OCI-LY7 (cell line): ENCODE measurements around the gene RASSF5. TPM values are rescaled to one million over a fixed set of nuclear protein-coding genes. Genes with fewer than 3 reads are reported as not detected.
A peak's percentile ranks its signal among the peaks of the same experiment; 100 is the strongest.

Source experiments
- BruUV-seq: library from RNA; stranded (reverse); fragments of 400-500 nt; replicated peaks from 2 replicates; lab custom pipeline; 2021; lab: Mats Ljungman, UMichigan
- CTCF ChIA-PET: fragments of 300-600 bp; sonication (Branson Sonifier 250); formaldehyde crosslinking; loops from one replicate; lab custom pipeline; 2022; ENCODE audit warnings: antibody characterized with exemption; ENCODE audit not compliant: unreplicated experiment; lab: Charles Lee
- POLR2A ChIA-PET: fragments of 300-600 bp; sonication (Branson Sonifier 250); formaldehyde crosslinking; loops from one replicate; lab custom pipeline; 2022; ENCODE audit warnings: antibody characterized with exemption; lab: Charles Lee
- DNase-seq: peaks from one replicate; pipeline ENCODE4 v3.0.0-alpha.2; 2015; ENCODE audit warnings: low spot score
- H2AFZ ChIP-seq: fragments of 200-600 bp; sonication (generic), shearing (Covaris generic); 2 replicates; pipeline ENCODE4 v1.6.1; 2014; ENCODE audit warnings: mild to moderate bottlenecking, antibody characterized with exemption, low read length, moderate library complexity
- H3K27ac ChIP-seq: fragments of 200-600 bp; sonication (generic); 2 replicates; pipeline ENCODE4 v1.5.1; 2014; ENCODE audit warnings: mixed run types, low read depth, mild to moderate bottlenecking, moderate library complexity, low read length, inconsistent platforms; ENCODE audit not compliant: poor library complexity, severe bottlenecking
- H3K36me3 ChIP-seq: fragments of 200-600 bp; sonication (generic); 2 replicates; pipeline ENCODE4 v1.6.1; 2014; ENCODE audit warnings: mild to moderate bottlenecking, antibody characterized with exemption, low read length, moderate library complexity, mixed read lengths; ENCODE audit not compliant: insufficient read depth
- H3K4me1 ChIP-seq: fragments of 200-600 bp; sonication (generic); 2 replicates; pipeline ENCODE4 v1.5.1; 2014; ENCODE audit warnings: mild to moderate bottlenecking, low read length; ENCODE audit not compliant: insufficient read depth, poor library complexity, severe bottlenecking
- H3K4me2 ChIP-seq: fragments of 200-600 bp; sonication (generic); 2 replicates; pipeline ENCODE4 v1.6.1; 2014; ENCODE audit warnings: mild to moderate bottlenecking, low read length
- H3K4me3 ChIP-seq: fragments of 200-600 bp; sonication (generic); 2 replicates; pipeline ENCODE4 v1.5.1; 2014; ENCODE audit warnings: mild to moderate bottlenecking, low read depth, low read length; ENCODE audit not compliant: poor library complexity, severe bottlenecking
- H3K79me2 ChIP-seq: fragments of 200-600 bp; sonication (generic); 2 replicates; pipeline ENCODE4 v1.6.1; 2016; ENCODE audit warnings: low read depth, mild to moderate bottlenecking, low read length, moderate library complexity, mixed read lengths; ENCODE audit not compliant: insufficient read depth
- H3K9me2 ChIP-seq: fragments of 200-600 bp; sonication (generic); 2 replicates; pipeline ENCODE4 v1.6.1; 2016; ENCODE audit warnings: mild to moderate bottlenecking, low read length, mixed read lengths; ENCODE audit not compliant: insufficient read depth
- H3K9me3 ChIP-seq: fragments of 200-600 bp; sonication (generic); 2 replicates; pipeline ENCODE4 v1.6.1; 2014; ENCODE audit warnings: mild to moderate bottlenecking, mixed run types, low read length, mixed read lengths
- H4K20me1 ChIP-seq: fragments of 200-600 bp; sonication (generic); 2 replicates; pipeline ENCODE4 v1.6.1; 2014; ENCODE audit warnings: mild to moderate bottlenecking, antibody characterized with exemption, low read length, moderate library complexity, mixed read lengths; ENCODE audit not compliant: insufficient read depth
- EZH2phosphoT487 ChIP-seq: fragments of 200-600 bp; sonication (generic); IDR thresholded peaks from 2 replicates; pipeline ENCODE4 v1.6.1; 2018; ENCODE audit warnings: low read depth, borderline replicate concordance, mild to moderate bottlenecking, mixed run types, antibody characterized with exemption, low read length, moderate library complexity, mixed read lengths
- intact Hi-C: fragments of 100-400 bp; cut with micrococcal nuclease; formaldehyde crosslinking; loops from one replicate; pipeline ENCODE4 v1.10.0; 2022; ENCODE audit not compliant: unreplicated experiment
- total RNA-seq, 2 experiments: library from RNA; depleted of rRNA in 1 of 2; stranded (reverse); fragments of >200 nt in 1 of 2; shearing (Covaris generic) in 1 of 2; gene quantifications; 2 replicates each; pipeline ENCODE4 v1.2.3, GENCODE V29; 2014 to 2022
- TF ChIP-seq, protein P1 (sequence below): fragments of 200-600 bp; sonication (generic); conservative IDR thresholded peaks from 2 replicates; pipeline ENCODE4 v1.5.1; 2014; ENCODE audit warnings: mild to moderate bottlenecking, antibody characterized with exemption, low read length, moderate library complexity, mixed read lengths

The RASSF5 gene
- total RNA-seq, 2 experiments from 2014 or later, result 19.8 to 25.7 TPM

- no peak overlapping the region for H3K27ac ChIP-seq
- no peak for DNase-seq
- H3K4me1 ChIP-seq, result peaks cover 44% of the 10 kb centered on the region
- H2AFZ ChIP-seq, result no peak overlapping the region
- TF ChIP-seq EZH2phosphoT487, result no peak
- POLR2A ChIA-PET, result interaction anchor here (0.7 kb wide), 1 partner anchor 292 kb away, joined by 3 read pairs; no protein-coding TSS in a partner anchor
- H3K9me2 ChIP-seq, result no peaks in the 10 kb centered on the region
- BruUV-seq, result no TSS peak
- CTCF ChIA-PET, result no interaction called here
- H3K4me2 ChIP-seq, result peak overlapping the region; percentile 89
- peaks cover 8% of the 10 kb centered on the region; the same call in 1 of the 2 replicates for H3K79me2 ChIP-seq
- intact Hi-C loops, result loop anchor here (5.0 to 10.0 kb wide), 2 partner anchors 418 to 806 kb away; partner anchors contain the start of gene RHEX
- no peaks in the 10 kb centered on the region for H4K20me1 ChIP-seq
- H3K4me3 ChIP-seq, result peak overlapping the region; percentile 82
- no peaks in the 10 kb centered on the region for H3K9me3 ChIP-seq
- H3K36me3 ChIP-seq, result peaks cover 48% of the 10 kb centered on the region
Measured at GRCh38 chr1:206472886-206473285, 34.4 kb upstream of the RASSF5 start.

DNA sequence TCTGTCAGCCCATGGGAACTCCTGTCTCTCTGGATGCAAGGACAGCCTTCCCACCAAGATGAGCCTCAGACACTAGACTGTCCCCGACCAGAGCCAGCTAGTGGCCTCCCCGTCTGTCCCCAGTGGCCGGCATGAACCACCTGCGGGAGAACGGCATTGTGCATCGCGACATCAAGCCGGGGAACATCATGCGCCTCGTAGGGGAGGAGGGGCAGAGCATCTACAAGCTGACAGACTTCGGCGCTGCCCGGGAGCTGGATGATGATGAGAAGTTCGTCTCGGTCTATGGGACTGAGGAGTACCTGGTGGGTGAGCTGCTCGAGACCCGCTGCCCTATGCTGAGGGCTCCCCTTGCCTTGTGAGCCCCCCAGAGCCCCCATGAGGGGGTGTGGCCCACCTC is 31.3 kb upstream of the RASSF5 start:
- Histone ChIP-seq H3K9me2 (no peaks in the 10 kb centered on the region), H4K20me1 (no peaks in the 10 kb centered on the region), H3K4me3 (no peak overlapping the region), H2AFZ (no peak overlapping the region), H3K9me3 (no peaks in the 10 kb centered on the region), H3K4me1 (peaks cover 22% of the 10 kb centered on the region), H3K4me2 (no peak overlapping the region), H3K27ac (no peak overlapping the region), H3K79me2 (peaks cover 8% of the 10 kb centered on the region; the same call in 1 of the 2 replicates), H3K36me3 (peaks cover 74% of the 10 kb centered on the region)
- no TSS peak for BruUV-seq
- TF ChIP-seq, protein P1, sequence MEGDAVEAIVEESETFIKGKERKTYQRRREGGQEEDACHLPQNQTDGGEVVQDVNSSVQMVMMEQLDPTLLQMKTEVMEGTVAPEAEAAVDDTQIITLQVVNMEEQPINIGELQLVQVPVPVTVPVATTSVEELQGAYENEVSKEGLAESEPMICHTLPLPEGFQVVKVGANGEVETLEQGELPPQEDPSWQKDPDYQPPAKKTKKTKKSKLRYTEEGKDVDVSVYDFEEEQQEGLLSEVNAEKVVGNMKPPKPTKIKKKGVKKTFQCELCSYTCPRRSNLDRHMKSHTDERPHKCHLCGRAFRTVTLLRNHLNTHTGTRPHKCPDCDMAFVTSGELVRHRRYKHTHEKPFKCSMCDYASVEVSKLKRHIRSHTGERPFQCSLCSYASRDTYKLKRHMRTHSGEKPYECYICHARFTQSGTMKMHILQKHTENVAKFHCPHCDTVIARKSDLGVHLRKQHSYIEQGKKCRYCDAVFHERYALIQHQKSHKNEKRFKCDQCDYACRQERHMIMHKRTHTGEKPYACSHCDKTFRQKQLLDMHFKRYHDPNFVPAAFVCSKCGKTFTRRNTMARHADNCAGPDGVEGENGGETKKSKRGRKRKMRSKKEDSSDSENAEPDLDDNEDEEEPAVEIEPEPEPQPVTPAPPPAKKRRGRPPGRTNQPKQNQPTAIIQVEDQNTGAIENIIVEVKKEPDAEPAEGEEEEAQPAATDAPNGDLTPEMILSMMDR, result no peak
- CTCF ChIA-PET, result no interaction called here
- no peak for DNase-seq
- POLR2A ChIA-PET, result no interaction called here
- intact Hi-C loops, result loop anchor here (10.0 kb wide), 1 partner anchor 421 kb away; the partner anchor contains the start of gene RHEX

DNA sequence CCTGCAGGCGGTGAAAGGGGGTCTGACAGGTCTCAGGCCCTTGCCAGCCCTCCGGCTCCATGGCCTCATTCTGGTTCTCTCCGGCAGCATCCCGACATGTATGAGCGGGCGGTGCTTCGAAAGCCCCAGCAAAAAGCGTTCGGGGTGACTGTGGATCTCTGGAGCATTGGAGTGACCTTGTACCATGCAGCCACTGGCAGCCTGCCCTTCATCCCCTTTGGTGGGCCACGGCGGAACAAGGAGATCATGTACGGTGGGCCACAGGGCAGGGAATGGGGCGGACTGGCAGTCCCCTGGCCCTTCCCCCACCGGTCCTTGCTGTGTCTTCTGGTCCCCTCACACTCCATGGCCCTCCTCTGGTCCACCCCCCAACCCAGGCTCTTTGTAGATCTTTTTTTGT is 30.7 kb upstream of the RASSF5 start:
- no peak overlapping the region for H3K4me2 ChIP-seq
- POLR2A ChIA-PET, result interaction anchor here (0.5 kb wide), 1 partner anchor 12 kb away, joined by 3 read pairs; no protein-coding TSS in a partner anchor

More for the DNA sequence above, 30.7 kb upstream of the RASSF5 start:
- DNase-seq, result no peak
- intact Hi-C loops, result loop anchor here (10.0 kb wide), 1 partner anchor 422 kb away; the partner anchor contains the start of gene RHEX
- H3K27ac ChIP-seq, result no peak overlapping the region
- H3K9me3 ChIP-seq, result no peaks in the 10 kb centered on the region
- CTCF ChIA-PET, result no interaction called here
- H2AFZ ChIP-seq, result no peak overlapping the region
- no peak overlapping the region for H3K4me3 ChIP-seq
- no peaks in the 10 kb centered on the region for H3K9me2 ChIP-seq
- TF ChIP-seq EZH2phosphoT487, result no peak
- TF ChIP-seq, protein P1, result no peak
- BruUV-seq, result no TSS peak
- H3K4me1 ChIP-seq, result peaks cover 18% of the 10 kb centered on the region
- H3K36me3 ChIP-seq, result peaks cover 78% of the 10 kb centered on the region
- peaks cover 5% of the 10 kb centered on the region; the same call in 1 of the 2 replicates for H3K79me2 ChIP-seq
- no peaks in the 10 kb centered on the region for H4K20me1 ChIP-seq
